Measurements from ENCODE around the gene HECTD2. TPM values are rescaled to one million over a fixed set of nuclear protein-coding genes. Genes with fewer than 3 reads are reported as not detected.
"Not testable (repeated sequence)": the region's sequence is repeated elsewhere in the genome, so short reads cannot be mapped to it uniquely, and the experiment has no call there.

Gene HECTD2
- total RNA-seq, 6 experiments from 2014 or later: 1.5 to 3.7 (median 3.1) TPM

DNA sequence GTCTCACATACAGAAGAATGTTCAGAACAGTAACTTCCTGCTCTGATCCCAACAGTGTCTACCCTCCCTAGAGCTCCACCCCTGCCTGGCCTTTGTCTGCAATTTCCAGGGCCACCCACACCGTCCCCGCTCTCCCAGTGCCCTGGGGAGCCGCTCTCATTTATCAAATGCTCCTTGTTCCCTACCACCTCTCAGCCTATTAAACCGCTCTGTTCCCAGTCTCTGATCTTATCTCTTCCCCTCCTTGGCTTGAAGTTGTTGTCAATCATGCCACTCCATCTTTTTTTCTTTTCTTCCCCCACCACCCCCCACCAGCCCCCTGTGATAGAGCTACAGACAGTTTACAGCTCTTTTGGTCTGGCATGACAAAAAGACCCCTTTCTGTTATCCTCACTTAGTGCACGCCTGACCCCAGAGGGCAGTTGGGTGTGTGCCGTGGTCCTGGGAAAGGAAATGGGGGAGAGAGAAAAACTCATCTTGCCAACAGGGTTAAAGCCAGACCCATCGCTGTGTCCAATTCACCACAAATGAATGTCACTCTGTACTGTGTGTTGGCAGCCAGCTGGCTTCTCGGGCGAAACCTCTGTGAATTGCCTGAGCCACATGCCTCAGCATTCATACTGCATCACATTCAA is 28.8 kb upstream of the HECTD2 start:
- no peak overlapping the region for H3K4me3 ChIP-seq
- no peaks in the 10 kb centered on the region for H3K36me3 ChIP-seq
- no peak for DNase-seq
- ATAC-seq: no peak
- TF ChIP-seq POLR2A (IDR thresholded peaks at IDR 0.05): no peak
- TF ChIP-seq CTCF (IDR thresholded peaks at IDR 0.05): no peak
- no peaks in the 10 kb centered on the region for H3K4me1 ChIP-seq
- no peak overlapping the region for H3K27ac ChIP-seq
- H3K27me3 ChIP-seq: no peaks in the 10 kb centered on the region
- intact Hi-C loops (cut with DNase I): no loop called here
- H3K9me3 ChIP-seq: no peaks in the 10 kb centered on the region
- WGBS (ENCODE audit: insufficient coverage, low coverage, low lambda C conversion rate, missing lambda C conversion rate): 45% methylated on average over 5 of the region's 9 CpGs

GRCh38 chr10:91385306-91386085 is 24.6 kb upstream of the HECTD2 start:
- Histone ChIP-seq H3K4me1 (peaks cover 0 to 4% (median 0%) of the 10 kb centered on the region in 4 donors), H3K27ac (no peak overlapping the region), H3K4me3 (no peak overlapping the region), H3K27me3 (no peaks in the 10 kb centered on the region), H3K9me3 (no peaks in the 10 kb centered on the region), H3K36me3 (no peaks in the 10 kb centered on the region)
- 61% methylated on average over 9 of the region's 9 CpGs for WGBS (ENCODE audit: insufficient coverage, low coverage, low lambda C conversion rate, missing lambda C conversion rate)
- TF ChIP-seq POLR2A (IDR thresholded peaks at IDR 0.05): no peak
- TF ChIP-seq CTCF (IDR thresholded peaks at IDR 0.05): no peak
- DNase-seq: no peak
- intact Hi-C loops (cut with DNase I): no loop called here
- no peak for ATAC-seq

DNA sequence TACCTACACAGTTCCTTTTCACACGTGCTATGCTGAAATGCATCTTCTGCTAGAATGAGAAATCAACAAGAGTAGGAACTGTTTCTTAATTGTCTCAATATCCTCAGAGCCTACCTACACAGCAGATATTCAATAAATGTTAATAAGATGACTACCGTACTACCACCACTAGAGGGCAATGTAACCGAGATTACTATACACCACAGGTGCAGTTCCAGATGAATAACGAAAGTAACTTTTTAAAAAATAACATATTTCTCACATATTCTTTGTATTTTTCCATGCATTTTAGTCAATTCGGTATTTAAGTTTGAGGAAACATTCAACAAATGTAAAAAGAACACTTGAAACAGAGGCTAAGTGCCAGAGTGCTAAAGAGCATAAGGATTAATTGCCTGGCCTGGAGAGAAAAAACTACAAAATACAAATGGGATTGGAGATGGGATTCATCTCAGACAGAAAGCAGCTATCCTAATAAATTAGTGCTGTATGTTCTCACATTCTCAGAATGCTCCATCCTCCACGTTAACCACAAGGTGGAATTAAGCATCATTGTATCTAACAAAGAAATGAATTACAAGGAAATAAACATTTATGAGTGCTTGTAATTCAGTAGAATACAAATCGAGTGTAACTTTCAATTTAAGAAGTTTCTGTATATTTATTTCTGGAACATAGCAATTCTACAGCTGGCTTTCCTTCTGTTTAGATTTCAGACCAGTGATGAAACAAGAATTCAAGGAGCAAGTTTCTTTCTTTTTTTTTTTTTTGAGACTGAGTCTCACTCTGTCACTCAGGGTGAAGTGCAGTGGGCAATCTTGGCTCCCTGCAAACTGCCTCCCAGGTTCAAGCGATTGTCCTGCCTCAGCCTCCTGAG is 20.3 kb upstream of the HECTD2 start:
- WGBS (ENCODE audit: insufficient coverage, low coverage, low lambda C conversion rate, missing lambda C conversion rate): 19% methylated on average over 8 of the region's 8 CpGs

DNA sequence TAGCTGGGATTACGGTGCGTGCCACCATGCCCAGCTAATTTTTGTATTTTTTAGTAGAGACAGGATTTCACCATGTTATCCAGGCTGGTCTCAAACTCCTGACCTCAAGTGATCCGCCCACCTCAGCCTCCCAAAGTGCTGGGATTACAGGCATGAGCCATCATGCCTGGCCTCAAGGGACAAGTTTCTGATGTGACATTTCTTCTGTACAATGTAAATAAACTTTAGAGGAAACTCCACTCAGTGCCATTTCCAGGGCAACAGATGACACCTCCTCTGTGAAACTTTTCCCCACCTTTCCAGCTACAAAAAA is 19.7 kb upstream of the HECTD2 start:
- H3K27me3 ChIP-seq; H3K4me1 ChIP-seq; intact Hi-C loops (cut with DNase I); DNase-seq; H3K9me3 ChIP-seq; ATAC-seq; H3K27ac ChIP-seq; H3K4me3 ChIP-seq; H3K36me3 ChIP-seq: not testable (repeated sequence)
- WGBS (ENCODE audit: insufficient coverage, low coverage, low lambda C conversion rate, missing lambda C conversion rate): 89% methylated on average over 3 of the region's 3 CpGs

More for the DNA sequence above, 20.3 kb upstream of the HECTD2 start:
- Histone ChIP-seq H3K4me3 (peak overlapping the region in 1 of 3 donors; percentile 21), H3K9me3 (no peaks in the 10 kb centered on the region), H3K27me3 (no peaks in the 10 kb centered on the region), H3K4me1 (peaks cover 0 to 4% (median 0%) of the 10 kb centered on the region in 4 donors), H3K27ac (no peak overlapping the region), H3K36me3 (no peaks in the 10 kb centered on the region)
- intact Hi-C loops (cut with DNase I): no loop called here
- TF ChIP-seq POLR2A (IDR thresholded peaks at IDR 0.05) (no peak), CTCF (IDR thresholded peaks at IDR 0.05) (peak; percentile 61 to 76 (median 72))
- no peak for DNase-seq
- ATAC-seq: peak; percentile 94 to 98 (median 97)

Data from right lobe of liver (tissue), 6 donors.